Nasal cavity respiratory epithelium epithelial cell of viscerocranial mucosa (primary cell): ENCODE results near the gene NRDC. TPM values are rescaled to one million over a fixed set of nuclear protein-coding genes. Genes with fewer than 3 reads are reported as not detected.

Experiments used
- total RNA-seq: library from RNA; depleted of rRNA; stranded (reverse); fragments of >200 nt; gene quantifications from 2 replicates; pipeline ENCODE4 v1.2.3, GENCODE V29; 2014

The NRDC gene
- total RNA-seq, result 101 and 118 TPM in 2 replicates

GRCh38 chr1:51878616-51879336, at the start of gene NRDC:
Gene NRDC, minus strand, starts transcription at chr1:51878727. Its CDS starts 112 bp downstream, at chr1:51878615.

Other genes starting within 250 kb of the NRDC start
- gene RAB3B, start 112.0 kb upstream of the NRDC start, total RNA-seq, result 1.3 and 2.1 TPM in 2 replicates
- 8.5 and 10.3 TPM in 2 replicates for gene KTI12, start 155.1 kb upstream of the NRDC start, total RNA-seq
- 46.9 and 51.3 TPM in 2 replicates for gene TXNDC12, start 176.5 kb upstream of the NRDC start, total RNA-seq
- 53.7 and 99.5 TPM in 2 replicates for gene BTF3L4, start 177.6 kb upstream of the NRDC start, total RNA-seq